ENCODE results near the gene PCBP3. TPM values are rescaled to one million over a fixed set of nuclear protein-coding genes. Genes with fewer than 3 reads are reported as not detected.

The PCBP3 gene
- total RNA-seq, 1 experiment from 2014 or later: not detected

DNA sequence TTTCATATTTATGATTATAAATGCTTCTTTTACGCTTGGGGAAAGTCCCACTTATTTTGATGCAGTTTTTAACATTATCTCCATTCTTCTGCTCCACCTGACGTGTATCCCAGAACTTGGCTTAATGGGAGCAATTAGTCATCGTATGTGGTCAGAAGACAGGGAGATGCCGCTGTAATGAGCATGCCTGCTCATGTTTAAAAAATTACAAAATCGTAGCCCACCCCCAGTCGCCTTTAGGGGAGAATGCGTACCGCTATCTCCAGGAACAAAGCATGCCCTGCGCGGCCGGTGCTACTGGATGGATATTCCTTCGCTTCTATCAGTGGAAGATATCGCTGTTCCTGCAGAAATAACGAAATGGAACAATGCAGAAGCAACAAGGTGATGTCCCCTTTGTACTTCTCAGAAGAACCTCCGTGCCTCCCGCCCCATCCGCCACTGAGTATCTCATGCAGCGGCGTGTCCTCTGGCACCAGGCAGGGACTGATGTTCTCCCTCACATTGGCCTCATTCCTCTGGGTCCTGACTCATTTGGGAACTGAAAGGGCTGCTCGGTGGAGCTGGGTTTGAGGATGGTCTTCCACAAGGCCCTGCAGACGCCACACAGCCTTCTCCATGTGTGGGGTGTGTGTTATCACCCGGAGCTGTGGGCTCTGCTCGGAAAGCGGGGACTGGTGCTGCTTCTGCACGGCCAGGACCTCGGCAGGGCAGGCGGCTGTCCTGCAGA is 221.7 kb downstream of the PCBP3 start:
- H3K36me3 ChIP-seq (ENCODE audit: control insufficient read depth, insufficient read depth, low read length): no peaks in the 10 kb centered on the region
- ATAC-seq (no peak), DNase-seq (ENCODE audit: low read depth, low spot score) (no peak)
- no TSS peak for BruUV-seq (replicated peaks)
- H3K27me3 ChIP-seq (ENCODE audit: control insufficient read depth, insufficient read depth, low read length): no peaks in the 10 kb centered on the region; the same call in 1 of the 2 replicates
- no peaks in the 10 kb centered on the region for H3K4me1 ChIP-seq (ENCODE audit: control insufficient read depth, insufficient read depth, low read length)
- no peak for TF ChIP-seq REST (IDR thresholded peaks at IDR 0.05; ENCODE audit: insufficient read depth in 1 of 2, low read depth in 2 of 2, low read length in 1 of 2)
- no peak for TF ChIP-seq SIN3A (IDR thresholded peaks at IDR 0.05; ENCODE audit: borderline replicate concordance, insufficient read depth, low read depth, low read length)
- TF ChIP-seq POLR2AphosphoS5 (IDR thresholded peaks at IDR 0.05; ENCODE audit: low read depth, low read length): no peak
- TF ChIP-seq TCF7L2 (IDR thresholded peaks at IDR 0.05; ENCODE audit: low read depth, low read length): no peak
- TF ChIP-seq, protein P1, sequence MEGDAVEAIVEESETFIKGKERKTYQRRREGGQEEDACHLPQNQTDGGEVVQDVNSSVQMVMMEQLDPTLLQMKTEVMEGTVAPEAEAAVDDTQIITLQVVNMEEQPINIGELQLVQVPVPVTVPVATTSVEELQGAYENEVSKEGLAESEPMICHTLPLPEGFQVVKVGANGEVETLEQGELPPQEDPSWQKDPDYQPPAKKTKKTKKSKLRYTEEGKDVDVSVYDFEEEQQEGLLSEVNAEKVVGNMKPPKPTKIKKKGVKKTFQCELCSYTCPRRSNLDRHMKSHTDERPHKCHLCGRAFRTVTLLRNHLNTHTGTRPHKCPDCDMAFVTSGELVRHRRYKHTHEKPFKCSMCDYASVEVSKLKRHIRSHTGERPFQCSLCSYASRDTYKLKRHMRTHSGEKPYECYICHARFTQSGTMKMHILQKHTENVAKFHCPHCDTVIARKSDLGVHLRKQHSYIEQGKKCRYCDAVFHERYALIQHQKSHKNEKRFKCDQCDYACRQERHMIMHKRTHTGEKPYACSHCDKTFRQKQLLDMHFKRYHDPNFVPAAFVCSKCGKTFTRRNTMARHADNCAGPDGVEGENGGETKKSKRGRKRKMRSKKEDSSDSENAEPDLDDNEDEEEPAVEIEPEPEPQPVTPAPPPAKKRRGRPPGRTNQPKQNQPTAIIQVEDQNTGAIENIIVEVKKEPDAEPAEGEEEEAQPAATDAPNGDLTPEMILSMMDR (IDR thresholded peaks at IDR 0.05): no peak
- H3K27ac ChIP-seq (ENCODE audit: low read length): no peak overlapping the region
- no peaks in the 10 kb centered on the region for H3K9me3 ChIP-seq (ENCODE audit: control insufficient read depth, insufficient read depth, low read depth, low read length)
- ChIA-PET POLR2A (no interaction called here), CTCF (no interaction called here)
- no peak overlapping the region for H3K4me3 ChIP-seq (ENCODE audit: low read depth in 2 of 2, low read length in 2 of 2)
- in situ Hi-C loops (cut with HindIII; ENCODE audit: low pct_unique_long_range_greater_than_20kb, low sequenced_read_pairs): no loop called here
- intact Hi-C loops (cut with micrococcal nuclease; ENCODE audit: unreplicated experiment): no loop called here

GRCh38 chr21:45866551-45866950 is 223.0 kb downstream of the PCBP3 start:
- no TSS peak for BruUV-seq (replicated peaks)
- ATAC-seq: no peak
- Histone ChIP-seq H3K4me1 (ENCODE audit: control insufficient read depth, insufficient read depth, low read length) (no peaks in the 10 kb centered on the region), H3K27ac (ENCODE audit: low read length) (no peak overlapping the region), H3K9me3 (ENCODE audit: control insufficient read depth, insufficient read depth, low read depth, low read length) (no peaks in the 10 kb centered on the region), H3K27me3 (ENCODE audit: control insufficient read depth, insufficient read depth, low read length) (no peaks in the 10 kb centered on the region; the same call in 1 of the 2 replicates), H3K36me3 (ENCODE audit: control insufficient read depth, insufficient read depth, low read length) (no peaks in the 10 kb centered on the region), H3K4me3 (ENCODE audit: low read depth in 2 of 2, low read length in 2 of 2) (no peak overlapping the region)
- no peak for DNase-seq (ENCODE audit: low read depth, low spot score)
- intact Hi-C loops (cut with micrococcal nuclease; ENCODE audit: unreplicated experiment) (no loop called here), in situ Hi-C loops (cut with HindIII; ENCODE audit: low pct_unique_long_range_greater_than_20kb, low sequenced_read_pairs) (no loop called here)
- CTCF ChIA-PET: no interaction called here
- POLR2A ChIA-PET: no interaction called here
- TF ChIP-seq REST (IDR thresholded peaks at IDR 0.05; ENCODE audit: insufficient read depth in 1 of 2, low read depth in 2 of 2, low read length in 1 of 2): no peak
- TF ChIP-seq, protein P1 (IDR thresholded peaks at IDR 0.05): no peak
- no peak for TF ChIP-seq TCF7L2 (IDR thresholded peaks at IDR 0.05; ENCODE audit: low read depth, low read length)
- no peak for TF ChIP-seq POLR2AphosphoS5 (IDR thresholded peaks at IDR 0.05; ENCODE audit: low read depth, low read length)
- TF ChIP-seq SIN3A (IDR thresholded peaks at IDR 0.05; ENCODE audit: borderline replicate concordance, insufficient read depth, low read depth, low read length): no peak

All from Panc1 (cell line).